ENCODE measurements around the gene BPIFB2.

BPIFB2 gene

GRCh38 chr20:33008336-33009213 is 1.1 kb downstream of the BPIFB2 start:
- TF ChIP-seq CTCF (IDR thresholded peaks at IDR 0.05; ENCODE audit: borderline replicate concordance, control extremely low read depth, extremely low read depth, insufficient read depth, missing control alignments): no peak
- no peak for DNase-seq (ENCODE audit: low spot score)
- in situ Hi-C loops (cut with MboI; ENCODE audit: low sequenced_read_pairs, unreplicated experiment): no loop called here

- DNase-seq (ENCODE audit: low spot score): no peak
- in situ Hi-C loops (cut with MboI; ENCODE audit: low sequenced_read_pairs, unreplicated experiment): no loop called here
- TF ChIP-seq CTCF (IDR thresholded peaks at IDR 0.05; ENCODE audit: borderline replicate concordance, control extremely low read depth, extremely low read depth, insufficient read depth, missing control alignments): no peak
Measured at GRCh38 chr20:33009214-33010132, 2.0 kb downstream of the BPIFB2 start.

- DNase-seq (ENCODE audit: low spot score): no peak
- in situ Hi-C loops (cut with MboI; ENCODE audit: low sequenced_read_pairs, unreplicated experiment): no loop called here
Measured at GRCh38 chr20:33010133-33010504, 2.6 kb downstream of the BPIFB2 start.

GRCh38 chr20:33010674-33011449 is 3.4 kb downstream of the BPIFB2 start:
- no peak for DNase-seq (ENCODE audit: low spot score)
- in situ Hi-C loops (cut with MboI; ENCODE audit: low sequenced_read_pairs, unreplicated experiment): no loop called here
- TF ChIP-seq CTCF (IDR thresholded peaks at IDR 0.05; ENCODE audit: borderline replicate concordance, control extremely low read depth, extremely low read depth, insufficient read depth, missing control alignments): no peak

More at GRCh38 chr20:33010133-33010504, 2.6 kb downstream of the BPIFB2 start:
- TF ChIP-seq CTCF (IDR thresholded peaks at IDR 0.05; ENCODE audit: borderline replicate concordance, control extremely low read depth, extremely low read depth, insufficient read depth, missing control alignments): no peak

- no peak for DNase-seq (ENCODE audit: low spot score)
- in situ Hi-C loops (cut with MboI; ENCODE audit: low sequenced_read_pairs, unreplicated experiment): no loop called here
- TF ChIP-seq CTCF (IDR thresholded peaks at IDR 0.05; ENCODE audit: borderline replicate concordance, control extremely low read depth, extremely low read depth, insufficient read depth, missing control alignments): no peak
Measured at GRCh38 chr20:33012327-33013189, 5.1 kb downstream of the BPIFB2 start.

All from GM13976 (cell line).